Panc1 (cell line): ENCODE results near the gene RITA1. TPM values are rescaled to one million over a fixed set of nuclear protein-coding genes. Genes with fewer than 3 reads are reported as not detected.

Source experiments
- ATAC-seq: fragments of 200-7000 bp; cut with Tn5 transposase; 2 replicates; pipeline ENCODE4 v1.9.1; 2020; ENCODE audit warnings: mild to moderate bottlenecking, moderate library complexity
- BruUV-seq: library from RNA; stranded (reverse); fragments of 400-500 nt; replicated peaks from 2 replicates; lab custom pipeline; 2021; lab: Mats Ljungman, UMichigan
- CTCF ChIA-PET: fragments of 300-600 bp; sonication (Branson Sonifier 250); formaldehyde crosslinking; loops from one replicate; lab custom pipeline; 2022; ENCODE audit warnings: antibody characterized with exemption; lab: Charles Lee
- POLR2A ChIA-PET: fragments of 300-600 bp; sonication (Branson Sonifier 250); formaldehyde crosslinking; loops from one replicate; lab custom pipeline; 2022; ENCODE audit warnings: antibody characterized with exemption; lab: Charles Lee
- DNase-seq: peaks from one replicate; pipeline ENCODE4 v3.0.0-alpha.2; 2010; ENCODE audit warnings: low read depth, low spot score
- H3K27ac ChIP-seq: 2 replicates; pipeline ENCODE4 v1.5.1; 2011; ENCODE audit warnings: mild to moderate bottlenecking, low read length, inconsistent platforms
- H3K27me3 ChIP-seq: fragments of 200-500 bp; sonication (Bioruptor generic); 2 replicates; pipeline ENCODE4 v1.6.0; 2014; ENCODE audit warnings: low read length, inconsistent platforms; ENCODE audit not compliant: control insufficient read depth, insufficient read depth
- H3K36me3 ChIP-seq: fragments of 200-500 bp; sonication (Bioruptor generic); 2 replicates; pipeline ENCODE4 v1.5.1; 2014; ENCODE audit warnings: inconsistent platforms, mild to moderate bottlenecking, low read length, moderate library complexity; ENCODE audit not compliant: control insufficient read depth, insufficient read depth
- H3K4me1 ChIP-seq: 2 replicates; pipeline ENCODE4 v1.5.1; 2011; ENCODE audit warnings: inconsistent platforms, mild to moderate bottlenecking, low read length, moderate library complexity; ENCODE audit not compliant: control insufficient read depth, insufficient read depth
- H3K4me3 ChIP-seq, 2 experiments: 2 replicates each; pipeline ENCODE4 v1.5.1; 2011 to 2012; ENCODE audit warnings: low read depth in 2 of 2, low read length in 2 of 2, mild to moderate bottlenecking in 2 of 2, inconsistent platforms in 1 of 2, moderate library complexity in 1 of 2
- H3K9me3 ChIP-seq: fragments of 200-500 bp; sonication (Bioruptor generic); 2 replicates; pipeline ENCODE4 v1.5.1; 2014; ENCODE audit warnings: low read depth, mild to moderate bottlenecking, inconsistent platforms, low read length, moderate library complexity; ENCODE audit not compliant: control insufficient read depth, insufficient read depth
- CTCF ChIP-seq: fragments of 450-650 bp; IDR thresholded peaks from 2 replicates; pipeline ENCODE4 v1.5.1; 2017; ENCODE audit warnings: mild to moderate bottlenecking
- POLR2AphosphoS5 ChIP-seq: IDR thresholded peaks from 2 replicates; pipeline ENCODE4 v1.6.1; 2012; ENCODE audit warnings: mild to moderate bottlenecking, low read depth, low read length, moderate library complexity
- REST ChIP-seq, 2 experiments: IDR thresholded peaks; 2 replicates each; pipeline ENCODE4 v1.6.1; 2011 to 2012; ENCODE audit warnings: low read depth in 2 of 2, control low read depth in 1 of 2, low read length in 1 of 2, mild to moderate bottlenecking in 1 of 2, moderate library complexity in 1 of 2; ENCODE audit not compliant: insufficient read depth in 1 of 2
- SIN3A ChIP-seq: IDR thresholded peaks from 2 replicates; pipeline ENCODE4 v1.6.1; 2012; ENCODE audit warnings: low read depth, mild to moderate bottlenecking, low read length, moderate library complexity, borderline replicate concordance; ENCODE audit not compliant: insufficient read depth
- TCF7L2 ChIP-seq: IDR thresholded peaks from 2 replicates; pipeline ENCODE4 v1.6.1; 2011; ENCODE audit warnings: mild to moderate bottlenecking, low read depth, low read length, inconsistent platforms
- in situ Hi-C: cut with HindIII; loops from 2 replicates; pipeline ENCODE4 v1.10.0; 2016; ENCODE audit warnings: low sequenced_read_pairs, low pct_unique_long_range_greater_than_20kb
- intact Hi-C: fragments of 100-400 bp; cut with micrococcal nuclease; formaldehyde crosslinking; loops from one replicate; pipeline ENCODE4 v1.10.0; 2022; ENCODE audit not compliant: unreplicated experiment
- total RNA-seq: library from RNA; stranded (reverse); gene quantifications from one replicate; pipeline ENCODE4 v1.2.1, GENCODE V29; 2021; ENCODE audit not compliant: unreplicated experiment

RITA1 gene
- total RNA-seq, 1 experiment from 2014 or later: 41.0 TPM

GRCh38 chr12:113174461-113175384 lies 10.8 kb upstream of the RITA1 start:
- DNase-seq: no peak
- Histone ChIP-seq H3K27ac (no peak overlapping the region), H3K27me3 (no peaks in the 10 kb centered on the region), H3K4me3 (no peak overlapping the region), H3K9me3 (no peaks in the 10 kb centered on the region), H3K36me3 (peaks cover 25% of the 10 kb centered on the region), H3K4me1 (no peaks in the 10 kb centered on the region)
- BruUV-seq: no TSS peak
- in situ Hi-C loops (loop anchor here (25.0 kb wide), 1 partner anchor 112 kb away; the partner anchor contains the start of gene DTX1), intact Hi-C loops (loop anchor here (2.0 kb wide), 1 partner anchor 126 kb away; no protein-coding TSS in a partner anchor)
- TF ChIP-seq TCF7L2 (no peak), SIN3A (no peak), POLR2AphosphoS5 (no peak), CTCF (peak; percentile 99), REST (IDR thresholded peaks at IDR 0.05; ENCODE audit: insufficient read depth in 1 of 2, low read depth in 2 of 2, low read length in 1 of 2) (no peak)
- ChIA-PET POLR2A (interaction anchor here (0.6 kb wide), 1 partner anchor 129 kb away, joined by 5 read pairs; no protein-coding TSS in a partner anchor), CTCF (interaction anchor here (0.6 to 1.8 kb wide), 3 partner anchors 13 to 767 kb away, joined by 5 to 7 read pairs (median 6); no protein-coding TSS in a partner anchor)
- peak; percentile 87 for ATAC-seq

GRCh38 chr12:113179023-113179422 lies 6.5 kb upstream of the RITA1 start:
- Histone ChIP-seq H3K27me3 (no peaks in the 10 kb centered on the region), H3K36me3 (peaks cover 14% of the 10 kb centered on the region), H3K27ac (no peak overlapping the region), H3K4me3 (no peak overlapping the region), H3K9me3 (no peaks in the 10 kb centered on the region), H3K4me1 (no peaks in the 10 kb centered on the region)
- intact Hi-C loops: no loop called here
- ChIA-PET CTCF (no interaction called here), POLR2A (no interaction called here)
- in situ Hi-C loops: no loop called here
- TF ChIP-seq CTCF (no peak), SIN3A (no peak), POLR2AphosphoS5 (no peak), TCF7L2 (no peak), REST (IDR thresholded peaks at IDR 0.05; ENCODE audit: insufficient read depth in 1 of 2, low read depth in 2 of 2, low read length in 1 of 2) (no peak)
- no peak for ATAC-seq
- no TSS peak for BruUV-seq
- DNase-seq: no peak
